Measurements from ENCODE around the gene FAM186B. TPM values are rescaled to one million over a fixed set of nuclear protein-coding genes. Genes with fewer than 3 reads are reported as not detected.

FAM186B gene
- total RNA-seq, 1 experiment from 2014 or later, result 0.46 TPM

DNA sequence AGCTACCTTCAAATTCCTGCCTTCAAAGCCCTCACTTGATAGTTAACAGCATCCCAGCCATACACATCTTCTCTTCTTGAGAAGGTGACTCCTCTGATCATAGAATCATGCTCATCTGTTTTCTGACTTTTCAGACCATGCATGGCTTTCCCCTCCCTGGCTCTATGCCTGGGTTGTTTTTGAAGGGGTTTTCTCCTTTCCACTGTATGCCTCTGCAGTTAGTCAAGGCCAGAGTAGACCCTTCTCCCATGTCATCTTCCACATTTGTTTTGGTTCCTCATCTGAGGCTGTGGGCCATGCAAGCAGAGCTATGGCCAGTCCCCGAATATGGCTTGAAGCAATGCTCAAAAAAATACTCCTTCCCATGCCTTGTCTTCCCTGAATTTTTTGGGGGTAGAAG, 23.2 kb downstream of the FAM186B start:
- no peak overlapping the region for H3K14ac ChIP-seq (ENCODE audit: insufficient read depth, low read length)
- H3T11ph ChIP-seq (ENCODE audit: low read length), result no peak overlapping the region
- Mint-ChIP-seq H3K4me1 (peaks cover 12 to 13% of the 10 kb centered on the region in 2 experiments), H3K4me3 (no peak overlapping the region), H3K9me3 (no peaks in the 10 kb centered on the region), H3K27me3 (ENCODE audit: low read depth) (peaks cover 2% of the 10 kb centered on the region; the same call in 1 of the 2 replicates), H3K27ac (no peak overlapping the region), H3K36me3 (ENCODE audit: insufficient read depth in 1 of 3, low read depth in 3 of 3) (peaks cover 4 to 10% (median 6%) of the 10 kb centered on the region in 3 experiments; a peak in 5 of 7 replicates)
- H4K91ac ChIP-seq (ENCODE audit: insufficient read length, low read depth, low read length), result no peak overlapping the region
- no peak overlapping the region for H4K8ac ChIP-seq (replicated peaks; ENCODE audit: insufficient read length, low read depth, low read length)
- H3K4me1 ChIP-seq (ENCODE audit: insufficient read depth, low read length), result no peaks in the 10 kb centered on the region
- no peak for DNase-seq
- H3K23ac ChIP-seq (ENCODE audit: insufficient read length, low read depth, low read length), result no peak overlapping the region
- no peaks in the 10 kb centered on the region for H3K9me3 ChIP-seq (ENCODE audit: control insufficient read depth, low read depth, low read length)
- H3K56ac ChIP-seq (ENCODE audit: insufficient read length, low read depth, low read length), result no peak overlapping the region
- no peak overlapping the region for H2BK120ac ChIP-seq (ENCODE audit: low read depth, low read length, poor library complexity, severe bottlenecking)
- H2AK5ac ChIP-seq (ENCODE audit: insufficient read length, low read length), result no peak overlapping the region
- H2BK12ac ChIP-seq (ENCODE audit: insufficient read length, low read depth, low read length), result no peak overlapping the region
- H3K4me2 ChIP-seq (ENCODE audit: insufficient read depth, insufficient read length, low read length), result no peak overlapping the region
- H2BK20ac ChIP-seq (ENCODE audit: low read depth, low read length, poor library complexity, severe bottlenecking), result no peak overlapping the region
- WGBS (ENCODE audit: extremely low coverage, insufficient read length, low lambda C conversion rate), result no CpG with 5 or more reads among the region's 1 CpG
- no peak overlapping the region for H2BK5ac ChIP-seq (ENCODE audit: insufficient read length, low read length)
- no peaks in the 10 kb centered on the region for H4K20me1 ChIP-seq (ENCODE audit: control insufficient read depth, insufficient read depth, insufficient read length)
- no peak overlapping the region for H4K5ac ChIP-seq (ENCODE audit: insufficient read length, low read depth, low read length)
- H2AFZ ChIP-seq (ENCODE audit: low read length), result no peak overlapping the region
- no peak overlapping the region for H3K4ac ChIP-seq (ENCODE audit: low read depth, low read length)
- H3K27ac ChIP-seq (ENCODE audit: insufficient read length, low read depth, low read length), result no peak overlapping the region
- no peaks in the 10 kb centered on the region for H3K23me2 ChIP-seq (ENCODE audit: insufficient read length, low read depth, low read length, poor library complexity, severe bottlenecking)
- no peak overlapping the region for H2BK15ac ChIP-seq (ENCODE audit: low read depth, low read length)
- H3K79me2 ChIP-seq (ENCODE audit: insufficient read depth, low read length), result no peaks in the 10 kb centered on the region
- H3K27me3 ChIP-seq (ENCODE audit: insufficient read depth, low read length), result no peaks in the 10 kb centered on the region
- no peaks in the 10 kb centered on the region for H3K79me1 ChIP-seq (ENCODE audit: insufficient read depth, low read depth, low read length, poor library complexity, severe bottlenecking)
- TF ChIP-seq, protein P1, sequence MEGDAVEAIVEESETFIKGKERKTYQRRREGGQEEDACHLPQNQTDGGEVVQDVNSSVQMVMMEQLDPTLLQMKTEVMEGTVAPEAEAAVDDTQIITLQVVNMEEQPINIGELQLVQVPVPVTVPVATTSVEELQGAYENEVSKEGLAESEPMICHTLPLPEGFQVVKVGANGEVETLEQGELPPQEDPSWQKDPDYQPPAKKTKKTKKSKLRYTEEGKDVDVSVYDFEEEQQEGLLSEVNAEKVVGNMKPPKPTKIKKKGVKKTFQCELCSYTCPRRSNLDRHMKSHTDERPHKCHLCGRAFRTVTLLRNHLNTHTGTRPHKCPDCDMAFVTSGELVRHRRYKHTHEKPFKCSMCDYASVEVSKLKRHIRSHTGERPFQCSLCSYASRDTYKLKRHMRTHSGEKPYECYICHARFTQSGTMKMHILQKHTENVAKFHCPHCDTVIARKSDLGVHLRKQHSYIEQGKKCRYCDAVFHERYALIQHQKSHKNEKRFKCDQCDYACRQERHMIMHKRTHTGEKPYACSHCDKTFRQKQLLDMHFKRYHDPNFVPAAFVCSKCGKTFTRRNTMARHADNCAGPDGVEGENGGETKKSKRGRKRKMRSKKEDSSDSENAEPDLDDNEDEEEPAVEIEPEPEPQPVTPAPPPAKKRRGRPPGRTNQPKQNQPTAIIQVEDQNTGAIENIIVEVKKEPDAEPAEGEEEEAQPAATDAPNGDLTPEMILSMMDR (conservative IDR thresholded peaks at IDR 0.05), result no peak
- no peak overlapping the region for H3K9ac ChIP-seq (ENCODE audit: extremely low read depth, insufficient read length, low read length)
- no peak overlapping the region for H3K18ac ChIP-seq (ENCODE audit: insufficient read length, low read depth, low read length)
